Measurements from ENCODE around the gene TENM3.

TENM3 gene

DNA sequence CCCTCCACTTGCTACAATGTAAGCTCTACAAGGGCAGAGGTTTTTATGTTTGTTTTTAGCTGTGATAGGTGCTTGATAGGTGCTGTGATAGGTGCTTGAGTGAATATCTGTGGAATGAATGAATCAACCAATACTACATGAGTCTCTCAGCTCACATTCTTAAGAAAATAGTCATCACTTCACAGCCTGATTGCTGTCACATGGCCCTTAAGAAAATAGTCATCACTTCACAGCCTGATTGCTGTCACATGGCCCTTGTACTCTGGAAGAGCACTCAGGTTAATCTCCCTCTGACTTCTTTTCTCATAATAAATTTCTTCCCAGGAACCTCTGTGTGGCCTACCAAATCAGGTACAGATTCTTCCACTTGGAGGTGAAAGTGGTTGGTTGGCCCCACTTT is 335.2 kb downstream of the TENM3 start:
- no peak for DNase-seq

DNA sequence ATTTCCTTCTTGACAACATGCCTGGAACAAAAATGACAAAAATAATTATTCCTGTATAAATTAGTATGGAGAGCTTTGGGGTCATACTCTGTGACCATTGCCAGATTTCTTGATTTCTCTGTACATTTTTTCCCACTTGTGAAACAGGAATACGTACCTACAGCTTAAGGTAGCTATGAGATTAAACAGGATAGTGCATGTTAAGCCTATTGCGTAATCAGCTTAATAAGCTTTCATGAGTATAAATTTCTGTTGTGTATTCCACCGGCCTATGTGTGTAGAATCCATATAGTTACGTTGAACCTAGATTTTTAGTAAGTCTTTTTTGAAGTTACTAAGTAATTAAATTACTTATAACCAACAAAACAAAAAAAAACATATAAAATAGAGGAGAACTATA is 339.0 kb downstream of the TENM3 start:
- DNase-seq: no peak

DNA sequence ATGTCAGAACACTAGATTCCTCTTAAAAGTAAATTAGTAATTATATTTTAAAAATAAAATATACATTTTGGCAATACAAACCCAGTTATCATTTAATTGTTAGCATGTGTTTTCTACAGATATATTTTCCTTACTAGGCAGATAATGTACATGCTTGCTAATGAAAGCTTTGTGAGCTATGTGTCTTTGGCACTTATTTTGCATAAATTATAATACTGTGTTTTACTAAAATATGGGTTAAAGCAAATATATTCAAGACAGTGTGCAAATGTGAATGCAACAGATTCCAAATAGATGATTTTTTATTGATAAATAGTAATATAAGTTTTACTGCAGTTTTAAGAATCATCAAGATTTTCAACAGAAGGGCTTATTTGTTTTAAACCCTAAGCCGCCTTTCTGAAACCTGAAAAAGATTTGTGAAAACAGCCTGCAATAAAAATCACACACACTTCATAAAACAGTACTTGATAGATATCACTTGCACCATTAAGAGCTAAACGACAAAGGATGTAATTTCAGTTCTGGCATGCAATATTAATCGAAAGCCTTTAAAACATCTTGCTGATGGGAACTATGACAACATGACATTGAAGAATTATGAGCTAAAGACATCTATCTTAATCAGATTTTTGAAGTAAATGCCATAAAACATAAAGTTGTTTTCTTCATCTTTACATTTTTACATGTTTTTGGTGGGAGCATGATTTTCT is 340.7 kb downstream of the TENM3 start:
- no peak for DNase-seq

DNA sequence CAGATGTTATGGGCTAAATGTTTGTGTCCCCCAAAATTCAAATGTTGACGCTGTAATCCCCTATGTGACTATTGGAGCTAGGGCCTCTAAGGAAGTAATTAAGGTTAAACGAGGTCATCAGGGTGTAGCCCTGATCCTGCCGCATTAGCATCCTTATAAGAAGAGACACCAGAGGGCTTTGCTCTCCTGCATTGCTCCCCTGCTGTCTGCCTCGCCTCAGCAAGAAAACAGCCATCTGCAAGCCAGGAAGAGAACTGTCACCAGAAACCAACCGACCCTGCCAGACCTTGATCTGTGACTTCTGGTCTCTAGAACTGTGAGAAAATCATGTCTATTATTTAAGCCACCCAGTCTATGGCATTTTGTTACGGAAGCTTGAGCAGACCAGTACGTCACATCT is 342.1 kb downstream of the TENM3 start:
- DNase-seq: no peak

DNA sequence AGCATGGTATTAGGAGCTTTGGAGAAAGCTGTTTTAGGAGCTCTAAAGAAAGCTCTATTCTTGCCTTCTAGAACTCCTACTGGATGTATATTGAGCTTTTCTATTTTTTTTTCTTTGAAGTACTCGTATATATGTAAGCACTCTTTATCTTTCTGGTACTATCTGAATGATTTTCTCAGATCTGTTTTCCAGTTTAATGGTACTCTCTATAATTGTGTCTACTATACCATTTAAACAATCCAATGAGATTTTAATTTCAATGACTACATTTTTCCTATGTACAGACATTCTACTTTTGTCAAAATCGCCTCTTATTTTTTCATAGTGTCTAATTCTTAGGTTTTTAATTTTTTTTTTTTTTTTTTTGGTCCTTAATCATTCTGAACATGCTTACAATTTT is 345.9 kb downstream of the TENM3 start:
- no peak for DNase-seq

DNA sequence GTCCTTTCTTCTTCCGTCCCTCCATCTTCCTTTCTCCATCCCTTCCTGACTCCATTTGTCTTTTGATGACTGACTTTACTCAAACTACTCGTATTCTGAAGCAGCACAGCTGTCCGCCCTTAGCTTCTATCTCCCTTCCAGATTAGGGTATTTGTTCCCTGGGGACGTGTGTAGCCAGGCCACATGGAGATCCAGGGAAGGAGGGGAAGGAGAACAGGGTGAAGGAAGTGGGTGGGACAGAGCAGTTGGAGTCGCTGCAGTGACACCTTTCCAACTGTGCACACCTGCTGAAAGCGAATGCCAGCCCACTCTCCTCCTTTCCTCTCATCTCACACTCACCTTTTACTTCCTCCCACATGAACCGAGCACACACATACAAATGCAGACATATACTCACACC is 350.2 kb downstream of the TENM3 start:
- no peak for DNase-seq

DNA sequence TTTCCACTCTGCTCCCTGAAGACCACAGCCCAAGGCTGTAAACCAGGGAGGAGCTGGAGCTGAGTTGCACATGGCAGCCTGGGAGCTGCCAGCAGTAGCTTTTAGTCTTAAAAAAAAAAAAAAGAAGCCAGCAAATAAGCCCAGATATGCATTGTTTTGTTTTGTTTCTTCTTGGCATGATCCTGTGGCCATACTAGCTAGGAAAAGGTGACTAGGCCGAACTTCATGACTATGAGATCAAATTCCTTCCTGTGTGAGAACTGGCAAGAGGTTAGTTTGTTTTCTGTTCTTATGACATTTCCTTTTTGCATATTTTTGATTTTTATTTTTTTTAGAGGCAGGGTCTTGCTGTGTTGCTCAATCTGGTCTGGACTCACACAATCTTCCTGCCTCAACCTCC is 350.7 kb downstream of the TENM3 start:
- DNase-seq: no peak

DNA sequence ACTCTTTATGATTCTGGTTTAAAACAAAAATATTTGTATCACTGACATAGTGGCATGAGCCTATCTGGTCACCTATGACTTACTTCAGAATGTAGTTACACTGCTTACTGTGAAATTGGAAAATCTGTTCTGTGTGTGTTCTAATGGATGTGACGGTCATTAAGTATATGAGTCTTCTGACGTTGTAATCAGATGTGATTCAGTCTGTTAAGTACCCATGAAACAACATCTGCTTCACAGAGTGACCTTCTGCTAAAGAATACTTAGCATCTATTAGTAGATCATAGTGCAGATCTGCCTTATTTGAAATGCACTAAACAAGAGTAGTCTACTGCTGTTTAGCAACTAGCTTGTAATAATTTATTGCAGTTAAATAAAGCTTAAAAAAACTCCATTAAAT is 356.9 kb downstream of the TENM3 start:
- DNase-seq: no peak

DNA sequence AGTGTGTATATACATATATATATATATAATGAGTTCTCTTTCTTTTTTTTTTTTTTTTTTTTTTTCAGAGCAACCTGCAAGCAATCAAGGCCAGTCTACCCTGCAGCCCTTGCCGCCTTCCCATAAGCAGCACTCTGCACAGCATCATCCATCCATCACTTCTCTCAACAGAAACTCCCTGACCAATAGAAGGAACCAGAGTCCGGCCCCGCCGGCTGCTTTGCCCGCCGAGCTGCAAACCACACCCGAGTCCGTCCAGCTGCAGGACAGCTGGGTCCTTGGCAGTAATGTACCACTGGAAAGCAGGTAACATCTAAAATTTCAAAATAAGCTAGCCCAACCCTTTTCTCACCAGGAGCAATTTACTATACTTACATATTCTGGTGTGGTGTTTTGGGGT is 357.7 kb downstream of the TENM3 start:
- DNase-seq: no peak

DNA sequence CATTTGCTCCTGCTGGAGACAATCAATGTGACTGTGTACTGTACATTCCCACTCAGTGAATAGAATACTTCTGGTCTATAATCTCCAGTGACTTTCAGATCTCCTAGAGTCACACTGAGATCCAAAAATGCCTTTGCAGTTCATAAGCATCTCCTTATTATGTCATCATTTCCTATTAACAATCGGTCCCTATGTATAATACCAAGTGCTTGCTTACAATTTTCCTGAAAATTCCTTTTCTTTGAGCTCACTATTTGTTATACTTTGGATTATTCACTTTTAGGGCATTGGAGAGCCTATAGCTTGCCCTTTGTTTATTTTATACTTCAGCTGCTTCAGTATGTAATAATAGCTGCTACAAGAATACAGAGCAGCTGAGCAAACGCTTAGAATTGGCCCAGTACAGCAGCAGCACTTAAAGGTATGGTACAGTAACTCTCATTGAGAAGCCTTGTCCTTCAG is 361.0 kb downstream of the TENM3 start:
- DNase-seq: no peak

DNA sequence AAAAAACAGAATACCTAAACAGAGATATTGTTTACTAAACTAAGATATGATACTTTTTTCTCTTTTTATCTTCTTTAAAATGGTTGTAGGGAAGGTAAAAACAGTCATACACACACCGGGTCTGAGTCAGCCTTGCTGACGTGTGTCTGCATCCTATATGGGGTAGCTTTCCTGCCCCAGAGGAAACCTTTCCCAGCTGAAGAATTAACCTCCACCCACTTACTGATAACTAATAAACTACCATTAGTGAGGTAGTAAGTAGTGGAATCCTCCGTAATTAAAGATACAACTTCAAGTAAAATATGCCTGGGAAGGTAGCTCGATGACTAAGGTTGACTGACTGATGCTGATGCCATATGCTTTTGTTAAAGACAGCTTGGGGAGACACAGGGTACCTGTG is 361.8 kb downstream of the TENM3 start:
- no peak for DNase-seq

DNA sequence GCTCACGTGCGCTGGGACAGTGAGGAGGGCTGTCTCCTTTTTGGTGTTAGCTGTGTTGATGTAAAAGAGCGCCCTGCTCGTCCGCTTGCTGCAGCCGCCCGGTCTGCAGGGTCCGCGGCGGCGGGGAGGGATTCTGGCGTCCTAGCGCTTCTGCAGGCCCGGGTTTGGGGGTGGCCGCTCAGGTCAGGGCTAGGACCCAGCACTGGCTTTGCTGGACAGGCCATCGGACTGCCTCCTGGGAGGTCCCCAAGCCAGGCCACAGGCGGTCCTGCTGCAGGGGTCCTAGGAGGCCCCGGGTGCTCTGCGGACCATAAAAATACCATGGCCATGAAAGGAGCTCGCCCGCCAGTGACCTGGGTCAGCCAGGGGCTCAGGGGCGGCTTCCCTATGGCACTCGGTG is 365.3 kb downstream of the TENM3 start:
- DNase-seq: no peak

DNA sequence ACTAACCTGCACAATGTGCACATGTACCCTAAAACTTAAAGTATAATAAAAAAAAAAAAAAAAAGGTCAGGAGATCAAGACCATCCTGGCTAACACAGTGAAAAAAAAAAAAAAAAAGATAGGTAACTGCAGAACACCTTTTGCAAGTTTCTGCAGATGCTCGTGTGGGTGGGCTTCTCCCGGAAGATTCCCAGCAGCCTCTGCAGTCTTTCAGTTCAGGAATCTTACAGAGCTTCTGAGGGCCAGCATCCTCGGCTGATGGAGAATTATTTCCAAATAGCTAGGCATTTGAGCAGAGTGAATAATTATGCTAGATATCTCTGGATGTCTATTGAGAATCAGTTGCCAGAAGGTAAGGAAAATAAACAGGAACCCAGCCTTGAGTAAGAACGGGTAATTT is 373.3 kb downstream of the TENM3 start:
- no peak for DNase-seq

DNA sequence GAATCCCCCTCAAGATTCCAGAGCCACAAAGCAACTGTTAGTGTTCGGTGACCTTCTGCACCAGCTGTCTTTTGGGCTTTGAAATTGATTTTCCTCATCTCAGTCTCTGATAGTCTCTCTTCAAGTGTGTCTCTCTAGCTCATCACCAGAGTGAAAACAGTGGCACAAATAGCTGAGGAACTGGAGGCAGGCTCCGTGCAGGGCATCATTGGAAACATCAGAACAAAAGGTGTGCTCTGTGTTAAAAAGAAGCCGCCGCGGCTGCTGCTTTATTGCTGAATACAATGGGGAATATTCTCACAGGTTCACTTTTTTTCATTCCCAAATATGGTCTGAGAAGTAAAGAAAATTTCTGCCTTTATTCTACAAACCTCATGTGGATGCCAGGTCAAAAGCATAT is 376.5 kb downstream of the TENM3 start:
- DNase-seq: no peak

DNA sequence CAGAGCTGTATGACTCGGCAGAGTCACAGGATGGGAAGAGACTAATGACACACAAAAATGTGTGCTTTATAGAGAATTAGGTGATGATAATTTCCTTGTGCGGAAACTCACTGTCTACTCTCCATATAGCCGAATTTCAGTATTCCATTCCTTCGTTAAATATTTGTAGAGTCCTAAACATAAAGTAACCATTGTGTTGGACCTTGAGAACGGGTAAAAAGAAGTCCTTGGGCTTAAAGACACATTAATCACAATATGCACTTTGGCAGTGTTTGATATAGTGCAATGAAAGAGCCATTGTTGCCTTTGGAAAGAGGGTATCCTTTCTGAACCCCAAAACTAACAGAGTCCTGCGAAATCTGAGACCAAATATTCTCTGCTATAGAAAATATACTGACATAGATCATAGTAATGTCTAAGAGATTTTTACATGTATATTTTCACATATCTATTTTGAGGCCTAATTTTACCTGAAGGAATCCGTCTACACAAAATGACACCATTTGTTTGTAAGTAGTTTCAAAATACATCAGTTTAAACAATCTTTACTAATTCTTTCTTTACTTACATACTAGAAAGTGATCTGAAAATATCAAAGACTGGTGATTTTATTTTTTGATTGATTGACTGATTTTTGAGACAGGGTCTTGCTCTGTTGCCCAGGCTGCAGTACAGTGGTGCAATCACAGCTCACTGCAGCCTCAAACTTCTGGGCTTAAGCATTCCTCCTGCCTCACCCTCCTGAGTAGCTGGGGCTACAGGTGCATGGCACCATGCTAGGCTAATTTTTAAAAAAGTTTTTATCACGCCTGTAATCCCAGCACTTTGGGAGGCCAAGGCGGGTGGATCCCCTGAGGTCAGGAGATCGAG is 377.1 kb downstream of the TENM3 start:
- no peak for DNase-seq

DNA sequence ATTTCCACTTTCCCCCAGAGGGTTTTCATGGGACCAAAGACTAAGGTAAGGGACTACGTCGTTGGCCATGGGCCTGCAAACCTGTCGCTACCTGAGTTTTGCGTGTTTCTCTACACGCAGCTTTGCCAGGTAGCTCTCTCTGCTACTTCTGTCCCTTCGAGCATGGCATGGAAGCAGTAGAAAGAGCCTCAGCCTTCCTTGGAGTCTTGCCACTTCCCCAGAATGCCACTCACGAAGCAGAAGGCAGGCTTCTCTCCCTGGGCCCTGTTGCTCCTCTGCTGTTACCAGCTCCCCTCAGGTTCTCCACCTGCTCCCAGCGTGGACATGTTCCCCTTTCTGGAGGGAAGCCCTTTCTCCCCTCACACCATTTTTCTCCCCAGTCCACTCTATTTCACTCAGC is 381.1 kb downstream of the TENM3 start:
- no peak for DNase-seq

DNA sequence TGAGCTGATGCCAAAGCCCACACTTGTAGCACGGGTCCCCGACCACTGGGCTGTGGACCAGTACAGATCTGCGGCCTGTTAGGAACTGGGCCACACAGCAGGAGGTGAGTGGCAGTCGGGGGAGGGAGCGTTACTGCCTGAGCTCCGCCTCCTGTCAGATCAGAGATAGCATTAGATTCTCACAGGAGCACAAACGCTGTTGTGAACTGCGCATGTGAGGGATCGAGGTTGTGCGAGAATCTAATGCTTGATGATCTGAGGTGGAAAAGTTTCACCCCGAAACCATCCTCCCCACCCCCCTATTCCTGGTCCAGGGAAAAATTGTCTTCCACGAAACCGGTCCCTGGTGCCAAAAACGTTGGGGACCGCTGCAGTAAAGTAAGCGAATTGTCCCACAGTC is 382.0 kb downstream of the TENM3 start:
- no peak for DNase-seq

DNA sequence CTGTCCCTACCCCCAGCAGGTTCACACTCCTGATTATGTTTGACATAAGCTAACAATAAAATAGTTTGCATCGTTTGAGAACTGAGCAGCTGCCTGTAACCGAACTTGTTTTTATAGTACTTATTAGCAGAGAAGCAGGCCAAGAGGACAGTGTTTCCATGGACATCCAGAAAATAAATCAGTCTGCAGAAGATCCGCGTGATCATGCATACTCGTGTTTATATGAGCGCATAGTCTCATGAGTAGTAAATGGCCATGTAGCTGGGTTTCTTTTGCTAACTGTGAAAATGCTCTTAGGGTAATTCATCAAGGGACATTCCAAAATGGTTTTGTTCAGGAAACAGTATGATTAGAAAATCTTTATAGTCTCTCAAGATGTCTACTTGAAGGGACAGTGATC is 384.8 kb downstream of the TENM3 start:
- no peak for DNase-seq

DNA sequence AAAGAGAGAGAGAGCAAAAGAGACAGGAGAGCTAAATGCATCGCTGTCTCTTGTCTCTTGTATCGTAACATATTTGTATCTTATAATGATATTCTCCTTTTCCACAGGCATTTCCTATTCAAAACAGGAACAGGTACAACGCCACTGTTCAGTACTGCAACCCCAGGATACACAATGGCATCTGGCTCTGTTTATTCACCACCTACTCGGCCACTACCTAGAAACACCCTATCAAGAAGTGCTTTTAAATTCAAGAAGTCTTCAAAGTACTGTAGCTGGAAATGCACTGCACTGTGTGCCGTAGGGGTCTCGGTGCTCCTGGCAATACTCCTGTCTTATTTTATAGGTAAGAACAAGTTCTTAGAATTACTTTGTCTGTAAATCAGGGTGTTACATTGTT is 385.3 kb downstream of the TENM3 start:
- no peak for DNase-seq

DNA sequence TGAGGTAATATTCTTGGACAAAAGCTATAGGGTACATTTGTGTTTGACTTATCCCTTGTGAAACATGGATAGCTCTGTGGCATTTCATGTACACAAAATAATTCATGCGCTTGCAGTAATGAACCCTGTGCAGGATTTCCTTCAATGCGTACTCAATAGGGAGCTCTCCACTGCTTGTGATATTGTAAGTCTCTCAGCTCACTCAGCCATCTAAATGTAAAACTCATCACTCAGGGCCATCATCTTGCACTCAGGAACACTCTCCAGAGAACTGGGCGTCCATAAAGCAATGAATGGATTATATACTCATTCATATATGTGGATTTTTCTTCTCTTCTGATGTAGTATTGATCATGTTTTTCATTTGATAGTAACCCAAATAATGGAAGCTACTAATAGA is 385.9 kb downstream of the TENM3 start:
- no peak for DNase-seq

DNA sequence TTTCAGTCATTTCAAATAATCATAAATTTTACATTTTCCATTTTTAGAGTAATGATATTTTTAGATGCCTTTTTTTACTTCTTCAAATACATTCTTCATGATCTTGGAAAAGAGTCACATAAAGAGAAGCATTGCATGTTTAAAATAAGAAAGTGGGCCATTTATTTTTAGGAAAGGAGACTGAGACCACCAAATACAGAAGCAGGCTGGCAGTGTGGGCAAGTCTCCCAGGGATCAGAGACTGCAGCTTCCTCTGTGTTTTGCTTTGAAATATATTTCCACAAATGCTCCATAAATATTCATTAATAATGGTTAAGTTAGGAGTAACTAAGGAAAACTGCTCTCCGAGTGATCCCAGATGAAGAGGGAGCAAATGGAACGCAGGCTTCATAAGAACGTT is 397.3 kb downstream of the TENM3 start:
- DNase-seq: no peak

DNA sequence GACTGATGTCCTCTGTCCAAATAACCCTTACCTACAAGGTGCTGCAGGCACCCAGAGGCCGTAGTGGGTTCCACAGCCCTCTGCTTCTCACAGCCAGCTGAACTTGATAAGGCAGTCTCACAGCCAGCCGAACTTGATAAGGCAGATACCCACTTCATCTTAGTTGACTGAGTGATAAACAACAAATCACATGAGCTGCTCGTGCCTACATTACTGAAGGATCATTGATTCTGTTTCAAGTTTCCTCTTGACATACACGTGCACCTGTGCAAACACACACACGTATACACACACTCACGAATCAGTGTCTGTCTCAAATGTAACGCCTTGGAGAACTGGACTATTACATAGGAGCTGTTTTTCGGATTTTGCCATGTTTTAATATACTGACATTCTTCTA is 397.7 kb downstream of the TENM3 start:
- DNase-seq: no peak

DNA sequence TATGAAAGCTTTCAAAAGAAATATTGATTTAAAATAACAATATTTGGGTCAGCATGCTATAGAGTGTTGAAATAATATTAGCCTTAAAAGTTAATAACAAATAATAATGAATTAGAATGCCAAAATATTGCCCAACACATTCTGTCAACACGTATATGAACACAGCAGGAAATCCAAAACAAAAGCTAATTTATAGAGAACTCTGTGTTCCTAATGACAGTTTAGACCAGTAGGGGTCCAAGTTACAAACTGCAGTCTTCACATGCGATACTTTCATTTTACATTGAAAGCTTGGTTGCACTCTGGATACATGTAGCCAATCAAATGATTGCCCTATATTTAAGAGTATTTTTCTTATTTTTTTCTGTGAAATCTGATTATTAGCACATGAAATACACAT is 399.6 kb downstream of the TENM3 start:
- DNase-seq: no peak

Data from CD4-positive, alpha-beta T cell treated with Interleukin-10 for 1 hour (primary cell).